ENCODE results near the gene EIF3K.
A peak's percentile ranks its signal among the peaks of the same experiment; 100 is the strongest.

EIF3K gene

GRCh38 chr19:38650911-38651584, 32.1 kb downstream of the EIF3K start:
- no peak for DNase-seq

- DNase-seq: no peak
These were observed 34.1 kb downstream of the EIF3K start for GRCh38 chr19:38653028-38653571.

- no peak for DNase-seq
These were observed 35.7 kb downstream of the EIF3K start for GRCh38 chr19:38654628-38655055.

GRCh38 chr19:38655148-38655824, 36.3 kb downstream of the EIF3K start:
- DNase-seq: no peak

- DNase-seq: no peak
These were observed 37.4 kb downstream of the EIF3K start for GRCh38 chr19:38656171-38656981.

- no peak for DNase-seq
These were observed 38.7 kb downstream of the EIF3K start for GRCh38 chr19:38657633-38658222.

- peak; percentile 57 for DNase-seq
These were observed 39.7 kb downstream of the EIF3K start for GRCh38 chr19:38658462-38659306.

- DNase-seq: no peak
These were observed 41.7 kb downstream of the EIF3K start for GRCh38 chr19:38660724-38661123.

- no peak for DNase-seq
These were observed 42.1 kb downstream of the EIF3K start for GRCh38 chr19:38661136-38661535.

GRCh38 chr19:38661996-38662395, 43.0 kb downstream of the EIF3K start:
- no peak for DNase-seq

GRCh38 chr19:38662537-38663155, 43.7 kb downstream of the EIF3K start:
- DNase-seq: no peak

GRCh38 chr19:38663156-38663651, 44.2 kb downstream of the EIF3K start:
- no peak for DNase-seq

GRCh38 chr19:38663957-38664502, 45.0 kb downstream of the EIF3K start:
- DNase-seq: no peak

GRCh38 chr19:38664503-38665211, 45.7 kb downstream of the EIF3K start:
- no peak for DNase-seq

- DNase-seq: no peak
These were observed 46.4 kb downstream of the EIF3K start for GRCh38 chr19:38665219-38665931.

- no peak for DNase-seq
These were observed 47.1 kb downstream of the EIF3K start for GRCh38 chr19:38665950-38666662.

- DNase-seq: peak; percentile 17
These were observed 47.9 kb downstream of the EIF3K start for GRCh38 chr19:38666663-38667511.

GRCh38 chr19:38667661-38668171, 48.7 kb downstream of the EIF3K start:
- DNase-seq: no peak

Data from NCI-H1048 (cell line).